NT2/D1 (cell line): ENCODE measurements around the gene MGA.

Source experiments
- DNase-seq: peaks from one replicate; pipeline ENCODE4 v3.0.0-alpha.2; 2011; ENCODE audit warnings: low read depth, low spot score
- H3K27me3 ChIP-seq: 2 replicates; pipeline ENCODE4 v1.6.0; 2011; ENCODE audit warnings: mild to moderate bottlenecking; ENCODE audit not compliant: insufficient read length, insufficient read depth
- H3K36me3 ChIP-seq: 2 replicates; pipeline ENCODE4 v1.6.1; 2011; ENCODE audit warnings: mild to moderate bottlenecking, low read length, mixed read lengths; ENCODE audit not compliant: insufficient read depth, insufficient read length
- H3K4me1 ChIP-seq: 2 replicates; pipeline ENCODE4 v1.5.1; 2011; ENCODE audit not compliant: insufficient read depth, insufficient read length
- H3K4me3 ChIP-seq: 2 replicates; pipeline ENCODE4 v1.5.1; 2011; ENCODE audit warnings: low read depth; ENCODE audit not compliant: insufficient read length
- H3K9ac ChIP-seq: 2 replicates; pipeline ENCODE4 v1.6.0; 2011; ENCODE audit warnings: low read depth; ENCODE audit not compliant: insufficient read length
- H3K9me3 ChIP-seq: 2 replicates; pipeline ENCODE4 v1.5.1; 2011; ENCODE audit warnings: mild to moderate bottlenecking, low read length; ENCODE audit not compliant: insufficient read depth
- SUZ12 ChIP-seq: IDR thresholded peaks from 2 replicates; pipeline ENCODE4 v1.6.1; 2011; ENCODE audit not compliant: insufficient read length, insufficient read depth; ENCODE audit errors: extremely low read depth
- YY1 ChIP-seq: IDR thresholded peaks from 2 replicates; pipeline ENCODE4 v1.6.1; 2011; ENCODE audit not compliant: insufficient read length, insufficient read depth
- ZNF274 ChIP-seq: IDR thresholded peaks from 2 replicates; pipeline ENCODE4 v1.6.1; 2011; ENCODE audit warnings: mild to moderate bottlenecking, low read depth, low read length

Gene MGA

GRCh38 chr15:41630616-41631217, 29.5 kb upstream of the MGA start:
- Histone ChIP-seq H3K4me3 (no peak overlapping the region), H3K9ac (no peak overlapping the region), H3K9me3 (no peaks in the 10 kb centered on the region), H3K4me1 (peaks cover 5% of the 10 kb centered on the region), H3K36me3 (no peaks in the 10 kb centered on the region), H3K27me3 (no peaks in the 10 kb centered on the region)
- TF ChIP-seq SUZ12 = no peak
- TF ChIP-seq YY1 = no peak
- no peak for TF ChIP-seq ZNF274
- DNase-seq = no peak

GRCh38 chr15:41631880-41632470, 28.2 kb upstream of the MGA start:
- no peaks in the 10 kb centered on the region for H3K27me3 ChIP-seq
- TF ChIP-seq SUZ12 (no peak), ZNF274 (no peak), YY1 (no peak)
- H3K9ac ChIP-seq = no peak overlapping the region
- H3K4me3 ChIP-seq = no peak overlapping the region
- H3K36me3 ChIP-seq = no peaks in the 10 kb centered on the region
- H3K9me3 ChIP-seq = no peaks in the 10 kb centered on the region
- DNase-seq = no peak
- peaks cover 5% of the 10 kb centered on the region for H3K4me1 ChIP-seq

- Histone ChIP-seq H3K9me3 (no peaks in the 10 kb centered on the region), H3K36me3 (no peaks in the 10 kb centered on the region), H3K27me3 (no peaks in the 10 kb centered on the region), H3K4me3 (no peak overlapping the region), H3K9ac (no peak overlapping the region), H3K4me1 (peaks cover 5% of the 10 kb centered on the region)
- DNase-seq = no peak
- TF ChIP-seq YY1 = no peak
- no peak for TF ChIP-seq SUZ12
These were observed 26.6 kb upstream of the MGA start for GRCh38 chr15:41633609-41634008.

DNA sequence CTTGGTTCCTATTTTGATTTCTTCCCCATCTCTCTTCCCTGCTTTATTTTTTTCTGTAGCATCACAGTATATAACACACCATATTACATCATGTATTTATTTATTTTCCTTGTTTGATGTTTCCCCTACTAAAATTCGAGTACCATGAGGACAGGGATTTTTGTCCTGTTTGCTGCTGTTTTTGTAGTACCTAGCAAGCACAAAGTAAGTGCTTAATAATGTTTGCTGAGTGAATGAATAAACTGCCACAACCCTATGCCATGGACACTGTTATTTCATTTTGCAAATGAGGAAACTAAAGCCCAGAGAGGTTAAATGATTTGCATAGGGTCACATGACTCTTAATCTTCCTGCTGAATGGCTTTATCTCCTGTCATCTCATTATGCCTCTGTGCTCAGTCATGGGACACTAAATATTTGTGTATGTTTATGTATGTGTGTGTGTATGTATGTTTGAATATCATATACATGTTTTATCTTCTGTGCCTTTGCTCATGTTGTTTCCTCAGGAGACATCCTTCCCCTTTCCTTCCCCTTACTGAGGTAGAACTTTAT, 26.1 kb upstream of the MGA start:
- Histone ChIP-seq H3K4me3 (no peak overlapping the region), H3K9ac (no peak overlapping the region), H3K36me3 (no peaks in the 10 kb centered on the region), H3K4me1 (peaks cover 5% of the 10 kb centered on the region), H3K27me3 (no peaks in the 10 kb centered on the region), H3K9me3 (no peaks in the 10 kb centered on the region)
- no peak for DNase-seq
- no peak for TF ChIP-seq ZNF274
- TF ChIP-seq SUZ12 = no peak
- TF ChIP-seq YY1 = no peak

DNA sequence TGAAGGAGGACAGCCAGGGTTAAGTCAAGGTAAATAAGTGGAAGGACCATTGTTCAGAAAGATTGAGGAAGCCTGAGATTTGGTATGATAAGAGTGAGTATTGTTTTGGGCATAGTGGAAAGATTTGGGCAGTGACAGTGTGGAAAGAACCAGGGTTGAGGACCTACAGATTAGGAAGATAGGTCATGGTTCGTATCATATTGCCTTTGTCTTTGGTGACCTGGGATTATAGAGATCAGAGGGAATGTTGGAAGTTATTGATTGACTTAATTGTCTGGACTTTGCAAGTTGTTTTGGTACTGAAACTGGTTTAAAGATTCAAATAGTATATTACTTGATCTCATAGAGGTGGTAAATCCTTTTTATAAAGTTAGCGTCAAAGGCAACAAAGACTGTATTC, 23.1 kb upstream of the MGA start:
- Histone ChIP-seq H3K27me3 (no peaks in the 10 kb centered on the region), H3K9ac (no peak overlapping the region), H3K36me3 (no peaks in the 10 kb centered on the region), H3K9me3 (no peaks in the 10 kb centered on the region), H3K4me1 (peaks cover 5% of the 10 kb centered on the region), H3K4me3 (no peak overlapping the region)
- TF ChIP-seq YY1 (no peak), ZNF274 (no peak), SUZ12 (no peak)
- DNase-seq = no peak

DNA sequence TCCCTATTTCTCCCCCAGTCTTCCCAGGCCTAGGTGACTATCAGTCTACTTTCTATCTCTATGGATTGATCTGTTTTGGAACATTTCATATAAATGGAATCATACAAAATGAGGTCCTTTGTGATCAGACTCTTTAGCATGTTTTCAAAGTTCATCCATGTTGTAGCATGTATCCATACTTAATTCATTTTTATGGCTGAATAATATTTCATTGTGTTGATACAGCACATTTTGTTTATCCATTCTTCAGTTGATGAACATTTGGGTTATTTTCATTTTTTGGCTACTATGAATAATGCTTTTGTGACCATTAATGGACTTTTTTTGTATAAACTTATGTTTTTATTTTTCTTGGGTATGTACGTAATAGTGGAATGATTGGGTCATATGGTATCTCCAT, 19.2 kb upstream of the MGA start:
- no peaks in the 10 kb centered on the region for H3K27me3 ChIP-seq
- no peaks in the 10 kb centered on the region for H3K4me1 ChIP-seq
- no peak overlapping the region for H3K4me3 ChIP-seq
- TF ChIP-seq YY1 (no peak), SUZ12 (no peak), ZNF274 (no peak)
- no peaks in the 10 kb centered on the region for H3K36me3 ChIP-seq
- no peaks in the 10 kb centered on the region for H3K9me3 ChIP-seq
- no peak overlapping the region for H3K9ac ChIP-seq
- DNase-seq = no peak

DNA sequence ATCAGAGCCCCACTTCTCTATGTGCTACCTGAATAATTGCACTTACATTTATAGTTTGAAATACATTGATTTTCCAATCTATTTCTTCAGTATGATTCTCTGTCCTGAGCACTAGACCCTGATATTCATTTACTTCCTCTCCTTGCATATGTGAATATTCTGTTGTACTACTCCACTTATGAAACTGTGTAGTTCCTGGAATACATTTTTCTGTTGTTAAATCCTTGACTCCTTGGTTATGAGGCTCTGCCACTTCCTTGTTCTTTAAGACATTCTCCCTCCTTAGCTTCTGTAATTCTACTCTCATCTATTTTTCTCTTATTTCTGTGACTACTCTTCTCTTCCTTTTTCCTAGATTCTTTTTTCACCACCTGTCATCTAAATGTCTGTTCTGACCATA, 12.9 kb upstream of the MGA start:
- H3K9me3 ChIP-seq = no peaks in the 10 kb centered on the region; the same call in 1 of the 2 replicates
- no peaks in the 10 kb centered on the region for H3K36me3 ChIP-seq
- no peak overlapping the region for H3K9ac ChIP-seq
- H3K27me3 ChIP-seq = no peaks in the 10 kb centered on the region
- no peak overlapping the region for H3K4me3 ChIP-seq
- no peaks in the 10 kb centered on the region for H3K4me1 ChIP-seq
- TF ChIP-seq ZNF274 (no peak), SUZ12 (no peak), YY1 (no peak)
- DNase-seq = no peak
